K562 (cell line): ENCODE results near the gene GJA4. TPM values are rescaled to one million over a fixed set of nuclear protein-coding genes. Genes with fewer than 3 reads are reported as not detected.
A peak's percentile ranks its signal among the peaks of the same experiment; 100 is the strongest.

Experiments used
- ETS1 ChIP-seq: conservative IDR thresholded peaks from 2 replicates; pipeline ENCODE4 v1.6.1; 2011; ENCODE audit warnings: low read depth, mild to moderate bottlenecking, low read length; ENCODE audit not compliant: control insufficient read depth
- FOXM1 ChIP-seq, 2 experiments: fragments of 450-650 bp in 1 of 2; sonication (generic) in 1 of 2; formaldehyde crosslinking in 1 of 2; IDR thresholded peaks; 2 replicates each; pipeline versions ENCODE4 v1.6.1 to v1.9.0; 2017 to 2022; ENCODE audit warnings: low read depth in 2 of 2, mild to moderate bottlenecking in 2 of 2, missing genetic modification reagents in 1 of 2, moderate library complexity in 1 of 2
- NR2C2 ChIP-seq, 2 experiments: fragments of 200-800 bp in 1 of 2; sonication (Bioruptor generic) in 1 of 2; sonication (generic) in 1 of 2; formaldehyde crosslinking in 1 of 2; IDR thresholded peaks; 2 replicates each; pipeline versions ENCODE4 v1.6.1 to v1.8.0; 2016 to 2022; ENCODE audit warnings: mild to moderate bottlenecking in 1 of 2, missing compliant biosample characterization in 1 of 2, missing genetic modification characterization in 1 of 2, missing genetic modification reagents in 1 of 2
- TBL1XR1 ChIP-seq, 2 experiments: IDR thresholded peaks; 2 replicates each; pipeline ENCODE4 v1.6.1; 2012; ENCODE audit warnings: improper control_type of control experiment in 2 of 2, low read length in 2 of 2, mild to moderate bottlenecking in 1 of 2
- TCF3 ChIP-seq: sonication (generic); formaldehyde crosslinking; IDR thresholded peaks from 2 replicates; pipeline ENCODE4 v1.4.0; 2020; ENCODE audit warnings: mild to moderate bottlenecking, missing genetic modification reagents
- ZNF589 ChIP-seq: fragments of 200-800 bp; sonication (Bioruptor generic); IDR thresholded peaks from 2 replicates; pipeline ENCODE4 v1.6.1; 2016; ENCODE audit warnings: low read depth, missing genetic modification characterization, missing compliant biosample characterization
- polyA plus RNA-seq, 8 experiments: library from polyadenylated mRNA; depleted of rRNA in 4 of 8; stranded (reverse) in 5 of 8; unstranded in 3 of 8; fragments of >200 nt; fragmentation: Nextera tagmentation in 2 of 8; fragmentation: Illumina TruSeq in 1 of 8; extraction: Ambion mirVana in 2 of 8; extraction: Trizol in 1 of 8; gene quantifications; 2 replicates each; pipeline versions ENCODE4 v1.2.1 to v1.2.3, GENCODE V29; 2011 to 2014; ENCODE audit warnings: inconsistent platforms in 1 of 8, missing spikeins in 1 of 8
- total RNA-seq, 7 experiments: library from RNA; depleted of rRNA in 6 of 7; stranded (reverse); fragments of >200 nt in 6 of 7; fragmentation: Illumina TruSeq in 2 of 7; extraction: Trizol in 2 of 7; gene quantifications; 2 replicates each; pipeline versions ENCODE4 v1.2.1 to v1.2.3, GENCODE V29; 2011 to 2021; ENCODE audit warnings: low replicate concordance in 1 of 7
- TF ChIP-seq, protein P1 (sequence below): sonication (generic); formaldehyde crosslinking; IDR thresholded peaks from 2 replicates; pipeline ENCODE4 v1.8.0; 2022; ENCODE audit warnings: missing genetic modification reagents, mild to moderate bottlenecking, moderate library complexity, borderline replicate concordance
- TF ChIP-seq, protein P2 (sequence below), 2 experiments: fragments of 450-650 bp; IDR thresholded peaks; 2 replicates each; pipeline ENCODE4 v1.6.1; 2016
- TF ChIP-seq, protein P3 (sequence below): IDR thresholded peaks from 2 replicates; pipeline ENCODE4 v1.6.1; 2011; ENCODE audit warnings: borderline replicate concordance, low read depth, mild to moderate bottlenecking, moderate library complexity, low read length; ENCODE audit not compliant: insufficient read depth, poor library complexity, severe bottlenecking
- TF ChIP-seq, protein P4 (sequence below), 2 experiments: fragments of 150-350 bp in 1 of 2; IDR thresholded peaks; 2 replicates each; pipeline ENCODE4 v1.6.1; 2012 to 2016; ENCODE audit warnings: low read depth in 2 of 2, low read length in 2 of 2, mild to moderate bottlenecking in 1 of 2, moderate library complexity in 1 of 2
- TF ChIP-seq, protein P5 (sequence below), 2 experiments: fragments of 450-650 bp; conservative IDR thresholded peaks; 2 replicates each; pipeline ENCODE4 v1.6.1; 2017; ENCODE audit warnings: mild to moderate bottlenecking in 2 of 2, moderate library complexity in 2 of 2

The GJA4 gene
- total and polyA plus RNA-seq, 9 of the 15 experiments (the other 6 are each of a cell fraction or from before 2014, with no cell fraction given): 0.16 to 0.24 TPM; not detected in 7

GRCh38 chr1:34843392-34844251 is 50.8 kb downstream of the GJA4 start (continued):
- TF ChIP-seq NR2C2 (CRISPR knock-in tag; IDR thresholded peaks at IDR 0.05): no peak
- TF ChIP-seq NR2C2 (tag; IDR thresholded peaks at IDR 0.05): peak; percentile 63
- TF ChIP-seq TBL1XR1 (IDR thresholded peaks at IDR 0.05; ENCODE audit: low read length in 2 of 2): peak; percentile 38 to 88; a peak in 3 of 4 replicates
- TF ChIP-seq, protein P1, sequence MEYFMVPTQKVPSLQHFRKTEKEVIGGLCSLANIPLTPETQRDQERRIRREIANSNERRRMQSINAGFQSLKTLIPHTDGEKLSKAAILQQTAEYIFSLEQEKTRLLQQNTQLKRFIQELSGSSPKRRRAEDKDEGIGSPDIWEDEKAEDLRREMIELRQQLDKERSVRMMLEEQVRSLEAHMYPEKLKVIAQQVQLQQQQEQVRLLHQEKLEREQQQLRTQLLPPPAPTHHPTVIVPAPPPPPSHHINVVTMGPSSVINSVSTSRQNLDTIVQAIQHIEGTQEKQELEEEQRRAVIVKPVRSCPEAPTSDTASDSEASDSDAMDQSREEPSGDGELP (CRISPR knock-in tag): peak; percentile 98
- TF ChIP-seq, protein P2, sequence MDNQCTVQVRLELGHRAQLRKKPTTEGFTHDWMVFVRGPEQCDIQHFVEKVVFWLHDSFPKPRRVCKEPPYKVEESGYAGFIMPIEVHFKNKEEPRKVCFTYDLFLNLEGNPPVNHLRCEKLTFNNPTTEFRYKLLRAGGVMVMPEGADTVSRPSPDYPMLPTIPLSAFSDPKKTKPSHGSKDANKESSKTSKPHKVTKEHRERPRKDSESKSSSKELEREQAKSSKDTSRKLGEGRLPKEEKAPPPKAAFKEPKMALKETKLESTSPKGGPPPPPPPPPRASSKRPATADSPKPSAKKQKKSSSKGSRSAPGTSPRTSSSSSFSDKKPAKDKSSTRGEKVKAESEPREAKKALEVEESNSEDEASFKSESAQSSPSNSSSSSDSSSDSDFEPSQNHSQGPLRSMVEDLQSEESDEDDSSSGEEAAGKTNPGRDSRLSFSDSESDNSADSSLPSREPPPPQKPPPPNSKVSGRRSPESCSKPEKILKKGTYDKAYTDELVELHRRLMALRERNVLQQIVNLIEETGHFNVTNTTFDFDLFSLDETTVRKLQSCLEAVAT (IDR thresholded peaks at IDR 0.05): peak in 1 of 2 experiments; percentile 53; a peak in 1 of 4 replicates
- TF ChIP-seq, protein P3, sequence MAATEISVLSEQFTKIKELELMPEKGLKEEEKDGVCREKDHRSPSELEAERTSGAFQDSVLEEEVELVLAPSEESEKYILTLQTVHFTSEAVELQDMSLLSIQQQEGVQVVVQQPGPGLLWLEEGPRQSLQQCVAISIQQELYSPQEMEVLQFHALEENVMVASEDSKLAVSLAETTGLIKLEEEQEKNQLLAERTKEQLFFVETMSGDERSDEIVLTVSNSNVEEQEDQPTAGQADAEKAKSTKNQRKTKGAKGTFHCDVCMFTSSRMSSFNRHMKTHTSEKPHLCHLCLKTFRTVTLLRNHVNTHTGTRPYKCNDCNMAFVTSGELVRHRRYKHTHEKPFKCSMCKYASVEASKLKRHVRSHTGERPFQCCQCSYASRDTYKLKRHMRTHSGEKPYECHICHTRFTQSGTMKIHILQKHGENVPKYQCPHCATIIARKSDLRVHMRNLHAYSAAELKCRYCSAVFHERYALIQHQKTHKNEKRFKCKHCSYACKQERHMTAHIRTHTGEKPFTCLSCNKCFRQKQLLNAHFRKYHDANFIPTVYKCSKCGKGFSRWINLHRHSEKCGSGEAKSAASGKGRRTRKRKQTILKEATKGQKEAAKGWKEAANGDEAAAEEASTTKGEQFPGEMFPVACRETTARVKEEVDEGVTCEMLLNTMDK: no peak
- TF ChIP-seq FOXM1 (IDR thresholded peaks at IDR 0.05; ENCODE audit: low read depth): peak; percentile 93
- no peak for TF ChIP-seq FOXM1 (CRISPR knock-in tag; IDR thresholded peaks at IDR 0.05; ENCODE audit: low read depth)
- TF ChIP-seq, protein P4, sequence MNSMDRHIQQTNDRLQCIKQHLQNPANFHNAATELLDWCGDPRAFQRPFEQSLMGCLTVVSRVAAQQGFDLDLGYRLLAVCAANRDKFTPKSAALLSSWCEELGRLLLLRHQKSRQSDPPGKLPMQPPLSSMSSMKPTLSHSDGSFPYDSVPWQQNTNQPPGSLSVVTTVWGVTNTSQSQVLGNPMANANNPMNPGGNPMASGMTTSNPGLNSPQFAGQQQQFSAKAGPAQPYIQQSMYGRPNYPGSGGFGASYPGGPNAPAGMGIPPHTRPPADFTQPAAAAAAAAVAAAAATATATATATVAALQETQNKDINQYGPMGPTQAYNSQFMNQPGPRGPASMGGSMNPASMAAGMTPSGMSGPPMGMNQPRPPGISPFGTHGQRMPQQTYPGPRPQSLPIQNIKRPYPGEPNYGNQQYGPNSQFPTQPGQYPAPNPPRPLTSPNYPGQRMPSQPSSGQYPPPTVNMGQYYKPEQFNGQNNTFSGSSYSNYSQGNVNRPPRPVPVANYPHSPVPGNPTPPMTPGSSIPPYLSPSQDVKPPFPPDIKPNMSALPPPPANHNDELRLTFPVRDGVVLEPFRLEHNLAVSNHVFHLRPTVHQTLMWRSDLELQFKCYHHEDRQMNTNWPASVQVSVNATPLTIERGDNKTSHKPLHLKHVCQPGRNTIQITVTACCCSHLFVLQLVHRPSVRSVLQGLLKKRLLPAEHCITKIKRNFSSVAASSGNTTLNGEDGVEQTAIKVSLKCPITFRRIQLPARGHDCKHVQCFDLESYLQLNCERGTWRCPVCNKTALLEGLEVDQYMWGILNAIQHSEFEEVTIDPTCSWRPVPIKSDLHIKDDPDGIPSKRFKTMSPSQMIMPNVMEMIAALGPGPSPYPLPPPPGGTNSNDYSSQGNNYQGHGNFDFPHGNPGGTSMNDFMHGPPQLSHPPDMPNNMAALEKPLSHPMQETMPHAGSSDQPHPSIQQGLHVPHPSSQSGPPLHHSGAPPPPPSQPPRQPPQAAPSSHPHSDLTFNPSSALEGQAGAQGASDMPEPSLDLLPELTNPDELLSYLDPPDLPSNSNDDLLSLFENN (IDR thresholded peaks at IDR 0.05; ENCODE audit: low read depth in 2 of 2, low read length in 2 of 2): peak in 1 of 2 experiments; percentile 89; a peak in 2 of 4 replicates
- TF ChIP-seq, protein P5, sequence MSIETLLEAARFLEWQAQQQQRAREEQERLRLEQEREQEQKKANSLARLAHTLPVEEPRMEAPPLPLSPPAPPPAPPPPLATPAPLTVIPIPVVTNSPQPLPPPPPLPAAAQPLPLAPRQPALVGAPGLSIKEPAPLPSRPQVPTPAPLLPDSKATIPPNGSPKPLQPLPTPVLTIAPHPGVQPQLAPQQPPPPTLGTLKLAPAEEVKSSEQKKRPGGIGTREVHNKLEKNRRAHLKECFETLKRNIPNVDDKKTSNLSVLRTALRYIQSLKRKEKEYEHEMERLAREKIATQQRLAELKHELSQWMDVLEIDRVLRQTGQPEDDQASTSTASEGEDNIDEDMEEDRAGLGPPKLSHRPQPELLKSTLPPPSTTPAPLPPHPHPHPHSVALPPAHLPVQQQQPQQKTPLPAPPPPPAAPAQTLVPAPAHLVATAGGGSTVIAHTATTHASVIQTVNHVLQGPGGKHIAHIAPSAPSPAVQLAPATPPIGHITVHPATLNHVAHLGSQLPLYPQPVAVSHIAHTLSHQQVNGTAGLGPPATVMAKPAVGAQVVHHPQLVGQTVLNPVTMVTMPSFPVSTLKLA (conservative IDR thresholded peaks at IDR 0.05): peak in 1 of 2 experiments; percentile 80; a peak in 3 of 4 replicates
- TF ChIP-seq TCF3 (CRISPR knock-in tag): peak; percentile 100
- peak; percentile 83; the same call in 1 of the 2 replicates for TF ChIP-seq ETS1
- TF ChIP-seq ZNF589 (CRISPR knock-in tag): peak; percentile 98
